ENCODE data around the gene TMEM169.
A peak's percentile ranks its signal among the peaks of the same experiment; 100 is the strongest.

The TMEM169 gene

GRCh38 chr2:216108310-216108966 lies 26.7 kb downstream of the TMEM169 start:
- DNase-seq: no peak

- peak; percentile 97 for DNase-seq
Observed at GRCh38 chr2:216108967-216109921, 27.5 kb downstream of the TMEM169 start, which contains the start of gene XRCC5. Gene XRCC5 (plus strand): TSS chr2:216109348. CDS start chr2:216109437, 89 bp downstream.

- DNase-seq: peak; percentile 36
Observed at GRCh38 chr2:216109962-216110614, 28.4 kb downstream of the TMEM169 start.

GRCh38 chr2:216110620-216111019 lies 28.9 kb downstream of the TMEM169 start:
- DNase-seq: no peak

- DNase-seq: no peak
Observed at GRCh38 chr2:216111122-216111521, 29.4 kb downstream of the TMEM169 start.

GRCh38 chr2:216112926-216113325 lies 31.2 kb downstream of the TMEM169 start:
- DNase-seq: no peak

- DNase-seq: no peak
Observed at GRCh38 chr2:216113572-216113971, 31.9 kb downstream of the TMEM169 start.

- DNase-seq: no peak
Observed at GRCh38 chr2:216114382-216114713, 32.6 kb downstream of the TMEM169 start.

- peak; percentile 98 for DNase-seq
Observed at GRCh38 chr2:216114714-216115531, 33.2 kb downstream of the TMEM169 start.

GRCh38 chr2:216116418-216116817 lies 34.7 kb downstream of the TMEM169 start:
- no peak for DNase-seq

- no peak for DNase-seq
Observed at GRCh38 chr2:216117561-216118340, 36.0 kb downstream of the TMEM169 start.

GRCh38 chr2:216118474-216118873 lies 36.8 kb downstream of the TMEM169 start:
- DNase-seq: no peak

- no peak for DNase-seq
Observed at GRCh38 chr2:216119146-216119545, 37.4 kb downstream of the TMEM169 start.

- peak; percentile 10 for DNase-seq
Observed at GRCh38 chr2:216119986-216120385, 38.3 kb downstream of the TMEM169 start.

GRCh38 chr2:216121255-216121654 lies 39.5 kb downstream of the TMEM169 start:
- no peak for DNase-seq

- DNase-seq: no peak
Observed at GRCh38 chr2:216126943-216127342, 45.2 kb downstream of the TMEM169 start.

- no peak for DNase-seq
Observed at GRCh38 chr2:216130346-216130971, 48.7 kb downstream of the TMEM169 start.

GRCh38 chr2:216131175-216131926 lies 49.6 kb downstream of the TMEM169 start:
- DNase-seq: no peak

- no peak for DNase-seq
Observed at GRCh38 chr2:216132585-216132984, 50.9 kb downstream of the TMEM169 start.

- no peak for DNase-seq
Observed at GRCh38 chr2:216133397-216133796, 51.7 kb downstream of the TMEM169 start.

Measured in CD4-positive, alpha-beta T cell treated with Interleukin-21 for 1 hour (primary cell).